NCI-H82 (cell line): ENCODE data around the gene CDH15.

ENCODE experiments used
- DNase-seq: peaks from one replicate; lab custom pipeline; 2025; lab: John Stamatoyannopoulos, UW

Gene CDH15

DNA sequence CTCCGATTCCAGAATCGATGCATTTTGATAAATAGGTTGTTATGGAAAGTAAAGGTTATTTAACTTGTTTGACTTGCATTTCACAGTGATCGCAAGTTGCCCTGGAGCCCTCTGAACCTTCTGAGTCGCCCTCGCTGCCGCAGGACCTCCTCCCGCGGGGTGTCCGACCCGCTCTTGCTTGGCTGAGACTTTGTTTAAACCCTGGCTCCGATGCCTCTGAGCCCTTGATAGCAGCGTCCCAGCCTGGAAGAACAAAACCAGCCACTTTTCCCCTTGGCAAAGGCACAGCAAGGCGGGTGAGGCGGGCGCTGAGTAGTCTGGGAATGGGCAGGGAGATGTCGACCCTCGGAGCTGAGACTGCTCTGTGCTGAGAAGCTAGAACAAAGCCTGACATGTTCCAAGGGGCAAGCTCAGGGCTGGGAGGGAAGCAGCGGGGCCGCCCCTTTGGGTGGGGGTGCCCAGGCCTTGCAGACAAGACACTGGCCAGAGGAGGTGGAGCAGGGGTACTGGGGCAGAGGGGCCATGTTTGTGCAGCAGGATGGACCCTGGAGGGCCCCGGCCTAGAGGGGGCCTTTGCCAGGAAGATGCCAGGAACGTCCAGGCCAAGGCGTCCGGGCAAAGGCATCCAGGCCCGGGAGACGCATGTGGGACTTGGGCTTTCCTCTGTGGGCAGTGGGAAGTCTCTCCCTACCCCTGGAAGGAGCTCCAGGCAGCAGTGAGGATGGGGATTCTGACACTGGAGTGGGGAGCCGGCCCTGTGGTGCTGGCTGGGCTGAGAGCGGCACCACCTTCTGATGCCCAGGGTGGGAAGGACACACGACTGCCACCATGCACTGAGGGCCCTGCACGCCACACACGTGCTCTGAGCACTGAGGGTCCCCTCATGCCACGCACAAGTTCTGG lies 30.3 kb upstream of the CDH15 start:
- DNase-seq = no peak

DNA sequence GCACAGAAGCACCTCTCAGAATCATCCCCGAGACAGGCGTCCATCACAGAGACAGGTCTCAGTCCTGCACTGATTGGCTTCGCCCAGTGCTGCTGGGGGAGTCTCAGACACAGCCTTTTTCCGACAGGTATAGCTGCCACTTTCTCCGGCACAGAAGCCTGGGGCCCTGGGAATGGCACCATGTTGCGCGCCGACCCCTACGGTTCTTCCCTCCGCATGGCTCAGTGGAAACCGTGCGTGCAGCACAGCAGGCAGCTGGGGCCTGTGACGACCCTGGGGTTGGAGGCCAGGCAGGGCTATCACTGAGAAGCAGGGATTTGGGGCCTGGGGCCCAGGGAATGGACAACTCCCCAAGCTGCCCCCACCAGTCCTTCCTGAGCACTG lies 29.7 kb upstream of the CDH15 start:
- DNase-seq = no peak

DNA sequence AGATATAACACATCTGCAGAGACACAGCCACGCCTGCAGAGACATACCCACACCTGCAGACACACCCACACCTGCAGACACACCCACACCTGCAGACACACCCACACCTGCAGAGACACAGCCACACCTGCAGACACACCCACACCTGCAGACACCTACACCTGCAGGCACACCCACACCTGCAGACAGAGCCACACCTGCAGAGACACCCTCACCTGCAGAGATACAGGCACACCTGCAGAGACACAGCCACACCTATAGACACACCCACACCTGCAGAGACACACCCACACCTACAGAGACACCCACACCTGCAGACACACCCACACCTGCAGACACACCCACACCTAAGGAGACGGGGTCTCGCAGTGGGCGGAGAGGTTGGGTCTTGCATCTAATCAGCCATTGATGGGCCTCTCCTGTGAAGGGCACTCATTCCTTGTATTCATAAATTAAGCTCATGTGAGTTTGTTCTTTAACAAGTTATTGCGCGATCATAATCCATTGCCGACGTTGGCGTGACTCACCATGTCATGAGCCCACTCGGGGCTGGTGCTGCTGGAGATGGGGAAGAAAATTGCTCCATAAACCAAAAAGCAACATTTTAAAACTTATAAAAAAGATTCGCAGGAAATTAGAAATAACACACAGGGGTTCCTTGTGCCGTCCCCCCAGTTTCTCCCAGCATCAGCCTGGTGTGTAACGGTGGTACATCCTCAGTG lies 28.9 kb upstream of the CDH15 start:
- DNase-seq = no peak

DNA sequence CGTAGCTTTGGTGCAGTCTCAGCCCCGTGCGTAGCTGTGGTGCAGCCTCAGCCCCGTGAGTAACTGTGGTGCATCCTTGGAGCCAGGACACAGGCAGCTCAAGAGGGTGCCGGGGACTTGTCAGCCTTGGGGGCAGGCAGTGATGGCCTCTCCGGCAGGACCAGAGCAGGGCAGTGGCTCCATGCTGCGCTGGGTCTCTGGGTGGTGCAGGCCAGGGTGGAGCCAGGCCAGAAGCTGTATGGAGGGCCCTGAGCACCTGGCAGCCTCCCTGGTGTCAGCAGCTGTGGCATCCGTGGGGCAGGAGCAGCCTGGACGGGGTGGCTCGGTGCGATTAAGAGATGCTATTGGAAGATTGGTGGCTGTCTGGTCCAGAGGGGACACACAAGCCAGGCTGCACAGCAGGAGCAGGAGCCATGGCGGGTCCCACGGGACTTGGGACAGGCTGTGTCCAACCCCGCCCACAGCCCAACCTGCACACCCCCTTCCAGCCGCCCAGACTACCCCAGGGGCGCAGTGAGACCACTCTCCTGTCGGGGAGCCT lies 28.3 kb upstream of the CDH15 start:
- no peak for DNase-seq

DNA sequence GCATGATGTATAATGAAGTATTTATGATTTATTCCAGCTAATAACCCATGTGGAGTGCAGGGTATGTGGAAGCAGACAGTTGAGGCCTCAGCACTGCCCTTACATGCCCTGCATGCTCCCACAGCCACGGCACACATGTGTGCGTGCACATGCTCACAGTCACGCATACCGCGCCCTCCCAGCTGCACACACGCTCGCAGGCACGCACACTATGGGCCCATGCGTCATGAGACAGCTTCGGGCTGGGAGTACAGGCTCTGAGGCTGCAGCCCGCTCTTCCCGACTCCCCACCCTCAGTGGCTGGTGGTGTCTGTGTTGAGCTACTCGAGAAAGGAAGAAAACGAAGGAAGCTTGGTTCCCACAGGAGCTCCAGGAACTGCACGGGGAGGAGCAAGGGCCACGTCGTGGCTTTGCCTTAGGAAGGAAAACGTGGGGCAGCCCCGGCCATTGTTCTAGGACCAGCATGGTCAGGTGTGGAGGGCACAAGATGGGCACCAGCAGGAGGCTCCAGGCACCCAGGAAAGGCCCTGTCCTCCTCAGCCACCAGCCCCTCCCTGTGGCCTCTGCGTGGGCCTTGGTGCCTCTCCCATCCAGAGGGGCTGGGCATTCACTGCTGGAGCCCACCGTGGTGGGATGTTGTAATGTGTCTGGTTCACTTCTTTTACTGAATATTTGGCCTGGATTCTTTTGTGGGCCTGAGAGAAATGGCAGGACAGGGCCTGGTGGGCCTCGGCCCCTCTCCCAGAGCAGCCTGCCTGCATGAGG lies 27.5 kb upstream of the CDH15 start:
- no peak for DNase-seq

DNA sequence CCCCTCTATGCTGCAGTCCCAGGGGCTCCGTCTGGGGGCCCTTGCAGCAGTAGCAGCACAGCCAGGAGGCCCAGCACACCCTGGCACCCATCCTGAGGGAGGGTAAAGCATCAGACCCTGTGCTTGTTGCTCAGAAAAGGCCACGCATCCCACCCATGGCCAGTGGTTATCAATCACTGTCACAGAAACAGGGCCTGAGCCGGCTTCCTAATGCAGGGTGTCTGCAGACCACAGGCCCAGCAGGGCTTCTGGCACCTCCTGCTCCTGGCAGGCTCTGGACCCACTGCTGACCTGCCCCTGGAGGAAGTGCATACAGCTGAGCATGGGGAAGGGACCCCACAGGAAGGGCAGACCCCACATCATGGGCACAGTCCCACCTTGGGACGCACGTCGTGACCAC lies 26.9 kb upstream of the CDH15 start:
- no peak for DNase-seq

DNA sequence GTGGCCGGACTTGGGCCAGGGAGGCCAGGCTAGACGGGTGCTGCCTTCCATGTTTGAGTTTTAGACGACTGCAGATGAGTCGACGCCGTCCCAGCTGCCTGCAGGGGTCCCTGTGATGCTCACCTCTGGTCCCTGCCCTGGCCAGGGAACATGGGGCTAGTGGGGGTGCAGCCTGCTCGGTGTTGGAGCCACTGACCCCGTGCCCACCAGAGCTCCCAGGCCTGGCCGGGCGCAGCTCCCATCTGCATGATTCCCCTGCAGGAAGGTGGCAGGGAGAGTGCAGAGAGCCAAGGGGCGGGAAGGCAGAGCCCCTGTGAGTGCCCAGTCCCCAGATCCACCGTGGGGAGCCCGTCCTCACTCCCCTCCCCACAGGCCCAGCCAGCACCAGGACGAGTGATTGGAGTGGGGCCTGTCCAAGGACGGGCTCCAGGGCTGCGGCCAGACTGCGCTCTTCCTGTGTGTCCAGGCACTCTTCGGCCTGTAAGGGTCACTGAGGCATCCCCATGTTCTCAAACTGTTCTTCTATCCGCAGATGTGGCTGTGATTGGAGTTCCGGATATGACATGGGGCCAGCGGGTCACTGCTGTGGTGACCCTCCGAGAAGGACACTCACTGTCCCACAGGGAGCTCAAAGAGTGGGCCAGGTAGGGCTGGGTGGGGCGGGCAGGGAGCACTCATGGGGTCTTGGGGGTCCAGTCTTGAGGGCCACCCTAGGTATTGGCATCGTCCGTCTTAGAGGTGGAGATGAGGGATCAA lies 26.0 kb upstream of the CDH15 start:
- DNase-seq = no peak

DNA sequence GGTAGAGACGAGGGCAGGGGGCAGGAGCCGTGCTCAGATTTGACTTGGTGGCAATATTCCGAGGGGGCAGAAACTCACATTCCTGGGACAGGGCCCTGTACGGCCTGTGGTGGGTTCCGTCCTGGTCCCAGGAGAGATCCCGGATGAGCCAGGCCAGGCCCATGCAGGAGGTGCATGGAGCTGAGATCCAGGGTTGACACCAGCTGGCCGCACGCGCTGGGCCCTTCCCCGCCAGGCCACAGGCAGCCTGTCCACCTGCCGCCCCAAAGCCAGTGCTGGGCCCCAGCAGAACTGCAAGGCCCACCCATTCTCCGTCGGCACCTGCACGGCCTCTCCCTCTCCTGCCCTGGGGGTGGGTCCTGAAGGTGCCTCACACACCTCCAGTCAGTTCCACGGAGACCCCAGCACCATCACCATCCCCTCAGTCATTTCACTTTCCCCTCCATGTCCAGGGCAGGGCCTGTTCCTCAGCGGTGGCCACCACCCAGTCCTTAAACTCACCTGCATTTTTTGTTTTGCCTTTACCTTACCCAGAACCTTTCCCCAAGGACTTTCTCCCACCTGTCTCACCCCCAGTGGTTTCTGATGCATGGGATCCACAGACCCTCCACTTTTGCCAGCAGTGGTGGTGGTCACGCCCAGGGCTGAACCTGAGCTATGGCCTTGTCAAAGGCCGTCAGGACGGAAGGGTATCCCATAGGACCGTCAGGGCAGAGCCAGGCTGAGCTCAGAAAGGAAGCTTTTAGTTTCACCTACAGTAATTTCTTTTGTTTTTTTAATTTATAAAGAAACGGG lies 25.1 kb upstream of the CDH15 start:
- DNase-seq = no peak

DNA sequence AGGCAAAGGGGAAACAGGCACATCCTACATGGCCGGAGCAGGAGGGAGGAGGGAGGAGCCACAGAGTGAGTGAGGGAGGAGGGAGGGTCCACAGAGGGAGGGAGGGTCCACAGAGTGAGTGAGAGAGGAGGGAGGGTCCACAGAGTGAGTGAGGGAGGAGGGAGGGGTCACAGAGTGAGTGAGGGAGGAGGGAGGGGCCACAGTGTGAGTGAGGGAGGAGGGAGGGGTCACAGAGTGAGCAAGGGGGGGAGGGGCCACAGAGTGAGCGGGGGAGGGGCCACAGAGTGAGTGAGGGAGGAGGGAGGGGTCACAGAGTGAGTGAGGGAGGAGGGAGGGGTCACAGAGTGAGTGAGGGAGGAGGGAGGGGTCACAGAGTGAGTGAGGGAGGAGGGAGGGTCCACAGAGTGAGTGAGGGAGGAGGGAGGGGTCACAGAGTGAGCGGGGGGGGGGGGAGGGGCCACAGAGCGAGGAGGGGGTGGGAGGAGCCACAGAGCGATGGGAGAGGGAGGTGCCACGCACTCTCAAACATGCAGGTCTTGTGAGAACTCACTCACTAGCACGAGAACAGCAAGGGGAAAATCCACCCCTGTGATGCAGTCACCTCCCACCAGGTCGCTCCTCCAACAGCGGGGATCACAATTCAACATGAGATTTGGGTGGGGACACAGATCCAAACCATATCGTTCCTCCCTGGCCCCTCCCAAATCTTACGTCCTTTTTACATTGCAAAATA lies 24.3 kb upstream of the CDH15 start:
- DNase-seq = no peak

DNA sequence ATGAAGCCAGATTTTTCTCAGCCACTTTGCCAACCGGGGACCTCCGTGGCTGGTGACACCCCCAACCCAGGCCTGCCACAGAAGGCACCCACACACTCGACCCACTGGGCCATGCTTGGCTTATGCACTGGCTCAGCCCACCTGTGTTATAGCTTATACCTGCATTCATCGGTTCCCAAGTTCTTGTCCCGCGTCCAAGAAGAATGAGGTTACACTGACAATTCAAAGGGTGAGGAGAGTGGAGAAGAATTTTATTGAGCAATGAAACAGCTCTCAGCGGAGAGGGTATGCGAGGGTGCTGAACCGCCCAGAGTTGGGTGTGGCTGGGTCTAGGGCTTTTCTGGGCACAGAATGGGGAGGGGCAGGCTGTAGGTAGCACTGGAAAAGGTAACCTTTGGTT lies 22.2 kb upstream of the CDH15 start:
- no peak for DNase-seq

DNA sequence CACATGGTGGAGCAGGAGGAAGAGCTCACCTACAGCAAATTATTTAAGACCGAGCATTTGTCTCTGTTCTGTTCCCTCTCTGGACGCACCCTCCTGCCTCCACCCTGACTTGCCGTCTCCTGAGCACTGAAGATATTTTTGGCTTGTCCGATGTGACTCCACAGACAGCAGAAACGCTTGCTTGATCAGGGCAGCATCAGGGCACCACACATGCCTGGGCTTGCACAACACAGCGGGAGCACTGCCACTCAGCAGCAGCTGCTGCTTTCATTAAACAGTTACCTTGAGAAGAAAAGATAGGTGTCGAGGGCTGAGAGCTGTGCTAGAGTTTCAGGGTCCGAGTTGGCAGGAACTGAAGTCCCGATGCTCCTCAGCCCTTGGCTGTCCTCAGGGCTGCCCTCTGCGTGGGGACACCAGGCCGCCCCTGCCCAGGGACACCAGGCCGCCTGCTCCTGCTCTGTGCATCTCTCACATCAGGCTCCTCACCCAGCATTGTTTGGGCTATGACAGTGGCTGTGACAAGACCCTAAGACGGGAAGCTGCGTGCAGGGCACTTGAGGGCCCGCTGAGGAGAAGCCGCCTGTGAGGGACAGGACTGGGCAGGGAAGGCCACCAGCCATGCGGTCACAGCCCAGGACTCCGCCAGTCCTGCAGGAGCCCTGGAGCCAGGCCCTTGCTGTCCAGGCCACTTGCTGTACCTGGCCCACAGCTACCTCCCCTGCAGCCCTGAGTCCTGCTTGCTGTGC lies 21.3 kb upstream of the CDH15 start:
- no peak for DNase-seq

DNA sequence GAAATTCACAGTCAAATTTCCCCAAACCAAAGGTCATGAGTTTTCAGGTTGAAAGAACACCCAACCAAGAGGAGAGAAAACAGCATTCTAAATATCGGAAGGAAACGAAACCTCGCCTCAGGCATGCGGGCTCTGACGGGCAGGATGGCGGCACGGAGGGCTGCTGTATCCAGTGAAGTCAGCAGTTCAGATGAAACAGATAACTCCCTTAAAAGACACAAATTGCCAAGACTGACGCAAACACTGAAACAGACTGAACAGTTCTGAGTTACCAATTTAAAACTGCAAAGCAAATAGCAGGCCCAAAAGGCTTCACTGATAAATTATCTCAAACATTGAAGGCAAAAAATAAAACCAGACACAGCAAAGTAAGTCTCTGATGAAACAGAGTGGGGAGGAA lies 20.6 kb upstream of the CDH15 start:
- no peak for DNase-seq

DNA sequence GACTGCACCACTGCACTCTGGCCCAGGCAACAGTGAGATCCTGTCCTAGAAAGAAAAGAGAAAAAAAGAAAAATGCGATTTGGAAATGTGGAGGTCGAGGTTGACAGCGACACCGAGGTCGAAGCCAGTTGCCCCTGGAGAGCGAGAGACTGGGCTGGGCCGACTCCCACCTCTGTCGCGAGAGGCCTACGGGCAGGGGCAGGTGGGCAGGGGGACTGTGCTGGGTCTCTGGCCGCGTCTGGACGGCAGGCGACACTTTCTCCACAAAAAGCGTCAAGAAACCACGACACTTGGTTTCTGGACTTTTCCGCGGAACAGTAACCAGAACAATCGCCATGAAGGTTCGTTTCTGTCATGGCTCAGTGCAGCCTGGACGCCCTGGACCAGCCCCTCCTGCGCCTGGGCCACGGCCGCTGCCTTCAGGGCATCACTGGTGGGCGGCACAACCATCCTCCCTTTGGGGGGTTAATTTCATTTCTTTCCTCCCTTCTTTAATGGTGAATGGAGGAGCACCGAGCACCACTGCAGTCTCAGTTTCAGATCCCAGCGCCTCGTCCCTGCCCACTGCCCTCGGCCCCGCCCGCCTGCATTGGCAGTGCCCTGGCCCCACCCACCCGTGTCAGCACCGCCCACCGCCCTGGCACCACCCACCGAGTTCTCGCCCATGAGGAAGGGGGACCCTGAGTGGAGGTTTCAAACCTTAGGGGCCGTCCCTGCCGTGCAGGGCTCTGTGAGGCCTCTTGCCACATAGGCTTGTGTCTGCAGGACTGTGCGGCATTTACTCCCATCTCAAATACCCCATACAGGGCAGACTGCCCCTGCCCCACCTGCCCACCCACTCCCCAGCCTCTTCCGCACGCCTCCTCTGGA lies 18.5 kb upstream of the CDH15 start:
- no peak for DNase-seq

DNA sequence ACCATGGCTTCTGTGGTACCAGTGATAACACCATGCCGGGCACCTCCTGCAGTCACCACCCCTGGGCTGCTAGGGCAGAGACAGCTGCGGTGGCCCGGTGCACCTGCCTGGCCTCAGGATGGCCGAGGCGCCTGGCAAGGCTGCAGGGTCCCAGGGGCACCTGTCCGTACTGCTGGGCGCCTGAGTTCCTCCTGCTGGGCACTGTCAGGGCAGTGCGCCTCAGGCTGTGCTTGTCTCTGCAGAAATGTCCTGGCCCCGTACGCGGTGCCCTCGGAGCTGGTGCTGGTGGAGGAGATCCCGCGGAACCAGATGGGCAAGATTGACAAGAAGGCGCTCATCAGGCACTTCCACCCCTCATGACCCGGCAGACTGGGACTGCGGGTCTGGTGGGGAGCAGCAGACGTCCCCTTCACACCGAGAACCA lies 17.7 kb upstream of the CDH15 start:
- no peak for DNase-seq

DNA sequence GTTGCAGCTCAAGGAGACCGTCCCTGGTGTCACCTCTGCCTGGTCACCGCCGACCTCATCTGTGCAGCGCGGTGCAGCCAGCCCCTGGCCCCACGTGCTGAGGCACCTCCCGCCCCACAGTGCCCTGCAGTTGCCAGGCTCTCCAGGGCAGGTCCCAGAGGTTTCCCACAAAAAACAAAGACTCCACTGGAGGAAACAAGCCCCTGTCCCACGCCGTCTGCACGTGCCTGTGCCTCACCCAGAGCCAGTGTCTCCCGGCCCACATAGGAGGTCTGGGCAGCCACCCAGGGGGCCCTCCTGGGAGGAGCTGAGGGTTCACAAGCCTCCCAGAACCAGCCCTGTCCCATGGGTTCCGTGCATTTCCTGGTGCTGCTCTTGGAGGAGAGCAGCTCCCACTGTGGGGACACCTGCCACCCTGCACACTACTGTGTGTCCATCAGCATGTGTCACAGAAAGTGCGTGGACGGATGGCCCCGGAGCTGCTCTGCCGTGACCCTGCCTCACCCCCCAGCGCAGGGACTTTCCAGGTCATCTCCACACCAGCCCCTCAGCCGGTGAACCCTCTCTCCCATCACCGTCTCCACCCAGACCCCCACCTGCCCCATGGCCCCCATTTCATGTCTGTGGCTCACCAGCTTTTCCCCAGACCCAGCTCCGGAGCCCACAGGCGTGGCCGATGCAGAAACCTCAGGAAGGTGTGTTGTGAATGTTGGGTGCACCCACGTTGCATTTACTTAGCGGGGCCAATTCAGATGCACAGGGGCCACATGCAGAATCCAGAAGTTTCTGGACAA lies 17.0 kb upstream of the CDH15 start:
- DNase-seq = no peak

DNA sequence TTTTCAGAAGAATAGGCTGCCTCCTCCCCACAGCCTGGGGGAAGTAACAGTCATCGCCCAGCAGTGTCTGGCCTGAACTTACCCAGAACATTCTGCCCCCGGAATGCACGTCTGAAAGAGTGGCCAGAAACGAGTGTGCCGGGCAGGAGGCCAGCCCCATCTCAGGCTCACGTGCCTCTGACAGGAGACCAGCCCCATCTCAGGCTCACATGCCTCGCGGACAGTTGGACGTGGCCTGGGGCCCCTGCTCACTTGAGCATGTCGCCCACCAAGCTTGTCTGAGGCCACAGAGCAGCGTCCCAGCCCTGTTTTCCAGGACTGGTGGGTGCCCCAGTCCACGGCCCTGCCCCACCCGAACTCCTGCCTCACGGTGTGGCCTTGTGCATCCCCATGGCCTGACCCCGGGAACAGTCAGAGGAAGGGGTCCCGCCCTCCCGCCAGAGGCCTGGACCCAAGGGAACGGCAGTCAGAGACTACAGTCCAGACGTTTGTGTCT lies 16.3 kb upstream of the CDH15 start:
- no peak for DNase-seq
